ENCODE results near the gene RCBTB1.

- TF ChIP-seq, protein P1, sequence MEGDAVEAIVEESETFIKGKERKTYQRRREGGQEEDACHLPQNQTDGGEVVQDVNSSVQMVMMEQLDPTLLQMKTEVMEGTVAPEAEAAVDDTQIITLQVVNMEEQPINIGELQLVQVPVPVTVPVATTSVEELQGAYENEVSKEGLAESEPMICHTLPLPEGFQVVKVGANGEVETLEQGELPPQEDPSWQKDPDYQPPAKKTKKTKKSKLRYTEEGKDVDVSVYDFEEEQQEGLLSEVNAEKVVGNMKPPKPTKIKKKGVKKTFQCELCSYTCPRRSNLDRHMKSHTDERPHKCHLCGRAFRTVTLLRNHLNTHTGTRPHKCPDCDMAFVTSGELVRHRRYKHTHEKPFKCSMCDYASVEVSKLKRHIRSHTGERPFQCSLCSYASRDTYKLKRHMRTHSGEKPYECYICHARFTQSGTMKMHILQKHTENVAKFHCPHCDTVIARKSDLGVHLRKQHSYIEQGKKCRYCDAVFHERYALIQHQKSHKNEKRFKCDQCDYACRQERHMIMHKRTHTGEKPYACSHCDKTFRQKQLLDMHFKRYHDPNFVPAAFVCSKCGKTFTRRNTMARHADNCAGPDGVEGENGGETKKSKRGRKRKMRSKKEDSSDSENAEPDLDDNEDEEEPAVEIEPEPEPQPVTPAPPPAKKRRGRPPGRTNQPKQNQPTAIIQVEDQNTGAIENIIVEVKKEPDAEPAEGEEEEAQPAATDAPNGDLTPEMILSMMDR (IDR thresholded peaks at IDR 0.05): no peak
- no peak for TF ChIP-seq POLR2A (IDR thresholded peaks at IDR 0.05)
These were observed 23.4 kb upstream of the RCBTB1 start for GRCh38 chr13:49608651-49609331.
